Natural killer cell (primary cell): Measurements from ENCODE around the gene EYS. TPM values are rescaled to one million over a fixed set of nuclear protein-coding genes. Genes with fewer than 3 reads are reported as not detected.

Experiments
- ATAC-seq, 3 donors: fragments of 150-1000 bp in 2 of 3; fragments of 200-7000 bp in 1 of 3; cut with Tn5 transposase; 1 replicate in 1 of 3; 2 replicates in 2 of 3; pipeline ENCODE4 v1.10.0; 2021; ENCODE audit warnings: mild to moderate bottlenecking in 2 of 3, moderate library complexity in 2 of 3
- DNase-seq, 2 donors: peaks; one replicate each; pipeline versions ENCODE4 v3.0.0 to v3.0.0-alpha.2; 2013 to 2021; ENCODE audit warnings: mixed read lengths in 1 of 2
- H3K27ac ChIP-seq: one replicate; pipeline ENCODE4 v1.5.1; 2013; ENCODE audit warnings: mild to moderate bottlenecking, low read length
- H3K27me3 ChIP-seq: one replicate; pipeline ENCODE4 v1.6.1; 2013; ENCODE audit warnings: low read length; ENCODE audit not compliant: control insufficient read depth, insufficient read depth
- H3K36me3 ChIP-seq: one replicate; pipeline ENCODE4 v1.6.1; 2013; ENCODE audit warnings: low read length; ENCODE audit not compliant: control insufficient read depth, insufficient read depth
- H3K4me1 ChIP-seq: one replicate; pipeline ENCODE4 v1.6.1; 2013; ENCODE audit warnings: low read length; ENCODE audit not compliant: control insufficient read depth, insufficient read depth
- H3K4me3 ChIP-seq: one replicate; pipeline ENCODE4 v1.5.1; 2013; ENCODE audit warnings: low read length
- H3K9me3 ChIP-seq: one replicate; pipeline ENCODE4 v1.6.1; 2013; ENCODE audit warnings: low read length; ENCODE audit not compliant: control insufficient read depth, insufficient read depth
- H3K27ac Mint-ChIP-seq, 2 donors: one replicate each; pipeline ENCODE4 v1.8.0; 2022; ENCODE audit warnings: mild to moderate bottlenecking in 2 of 2, mixed read lengths in 2 of 2, moderate library complexity in 1 of 2
- H3K27me3 Mint-ChIP-seq, 2 donors: one replicate each; pipeline ENCODE4 v1.8.0; 2022; ENCODE audit warnings: low read depth in 2 of 2, mixed read lengths in 2 of 2
- H3K36me3 Mint-ChIP-seq: one replicate; pipeline ENCODE4 v1.8.0; 2022; ENCODE audit warnings: mixed read lengths
- H3K4me1 Mint-ChIP-seq, 2 donors: one replicate each; pipeline ENCODE4 v1.8.0; 2022; ENCODE audit warnings: mixed read lengths in 2 of 2
- H3K4me3 Mint-ChIP-seq: one replicate; pipeline ENCODE4 v1.8.0; 2022; ENCODE audit warnings: mild to moderate bottlenecking, moderate library complexity, mixed read lengths
- H3K9me3 Mint-ChIP-seq, 2 donors: one replicate each; pipeline ENCODE4 v1.8.0; 2022; ENCODE audit warnings: mixed read lengths in 2 of 2
- CTCF ChIP-seq: fragments of 200-600 bp; IDR thresholded peaks from one replicate; pipeline ENCODE4 v1.8.0; 2022; ENCODE audit warnings: antibody characterized with exemption
- WGBS: methylation state at CpG from one replicate; pipeline ENCODE4 v1.1.7; 2013; ENCODE audit warnings: missing lambda C conversion rate; ENCODE audit not compliant: insufficient coverage; 5-methylcytosine and 5-hydroxymethylcytosine counted together
- intact Hi-C: fragments of 100-400 bp; cut with micrococcal nuclease; formaldehyde crosslinking; loops from one replicate; pipeline ENCODE4 v1.14.2; 2022
- total RNA-seq, 4 donors: library from RNA; stranded (reverse); fragments of 120-200 nt in 1 of 4; gene quantifications; one replicate each; pipeline versions ENCODE4 v1.2.3 to v1.2.4, GENCODE V29; 2013 to 2022

Gene EYS
- total RNA-seq, 3 donors from 2014 or later (not counting 1 experiment from before 2014, with no cell fraction given): 0.55 TPM; not detected in 2

GRCh38 chr6:64227863-64228262 lies 1479.2 kb downstream of the EYS start:
- H3K27ac Mint-ChIP-seq: no peak overlapping the region
- H3K4me1 Mint-ChIP-seq: no peaks in the 10 kb centered on the region
- no peak for ATAC-seq
- Histone ChIP-seq H3K36me3 (no peaks in the 10 kb centered on the region), H3K4me1 (no peaks in the 10 kb centered on the region), H3K4me3 (no peak overlapping the region), H3K27me3 (no peaks in the 10 kb centered on the region), H3K9me3 (no peaks in the 10 kb centered on the region), H3K27ac (no peak overlapping the region)
- intact Hi-C loops: no loop called here
- 64% methylated on average over 1 of the region's 1 CpG for WGBS
- H3K27me3 Mint-ChIP-seq: no peaks in the 10 kb centered on the region
- no peaks in the 10 kb centered on the region for H3K36me3 Mint-ChIP-seq
- H3K9me3 Mint-ChIP-seq: peaks cover 9 to 11% of the 10 kb centered on the region in 2 donors
- DNase-seq: no peak
- H3K4me3 Mint-ChIP-seq: no peak overlapping the region
- no peak for TF ChIP-seq CTCF

GRCh38 chr6:64225503-64225902 lies 1481.5 kb downstream of the EYS start:
- ATAC-seq (no peak), DNase-seq (no peak)
- no peak for TF ChIP-seq CTCF
- no peak overlapping the region for H3K4me3 Mint-ChIP-seq
- H3K36me3 ChIP-seq: no peaks in the 10 kb centered on the region
- no peak overlapping the region for H3K27ac ChIP-seq
- no peaks in the 10 kb centered on the region for H3K36me3 Mint-ChIP-seq
- no peak overlapping the region for H3K27ac Mint-ChIP-seq
- no peak overlapping the region for H3K4me3 ChIP-seq
- no peaks in the 10 kb centered on the region for H3K9me3 ChIP-seq
- no peaks in the 10 kb centered on the region for H3K4me1 Mint-ChIP-seq
- no peaks in the 10 kb centered on the region for H3K27me3 Mint-ChIP-seq
- no peaks in the 10 kb centered on the region for H3K27me3 ChIP-seq
- H3K9me3 Mint-ChIP-seq: peaks cover 7 to 9% of the 10 kb centered on the region in 2 donors
- H3K4me1 ChIP-seq: no peaks in the 10 kb centered on the region
- intact Hi-C loops: no loop called here

GRCh38 chr6:64224819-64225218 lies 1482.2 kb downstream of the EYS start:
- Histone ChIP-seq H3K27ac (no peak overlapping the region), H3K36me3 (no peaks in the 10 kb centered on the region), H3K27me3 (no peaks in the 10 kb centered on the region), H3K4me1 (no peaks in the 10 kb centered on the region), H3K4me3 (no peak overlapping the region), H3K9me3 (no peaks in the 10 kb centered on the region)
- Mint-ChIP-seq H3K4me3 (no peak overlapping the region), H3K27me3 (no peaks in the 10 kb centered on the region), H3K9me3 (peaks cover 7 to 9% of the 10 kb centered on the region in 2 donors), H3K27ac (no peak overlapping the region), H3K4me1 (no peaks in the 10 kb centered on the region), H3K36me3 (no peaks in the 10 kb centered on the region)
- no peak for DNase-seq
- intact Hi-C loops: no loop called here
- ATAC-seq: no peak
- no peak for TF ChIP-seq CTCF
- 76% methylated on average over 1 of the region's 1 CpG for WGBS

GRCh38 chr6:64221776-64222175 lies 1485.2 kb downstream of the EYS start:
- no peaks in the 10 kb centered on the region for H3K27me3 ChIP-seq
- peaks cover 6% of the 10 kb centered on the region for H3K9me3 ChIP-seq
- WGBS: 69% methylated on average over 1 of the region's 3 CpGs
- ATAC-seq (no peak), DNase-seq (no peak)
- Mint-ChIP-seq H3K36me3 (no peaks in the 10 kb centered on the region), H3K4me3 (no peak overlapping the region), H3K4me1 (no peaks in the 10 kb centered on the region), H3K9me3 (peaks cover 9 to 13% of the 10 kb centered on the region in 2 donors), H3K27me3 (no peaks in the 10 kb centered on the region), H3K27ac (no peak overlapping the region)
- intact Hi-C loops: no loop called here
- H3K4me1 ChIP-seq: no peaks in the 10 kb centered on the region
- no peaks in the 10 kb centered on the region for H3K36me3 ChIP-seq
- no peak overlapping the region for H3K27ac ChIP-seq
- TF ChIP-seq CTCF: no peak
- no peak overlapping the region for H3K4me3 ChIP-seq
